Lower leg skin (tissue), 4 donors: Measurements from ENCODE around the gene KRTAP2-3. TPM values are rescaled to one million over a fixed set of nuclear protein-coding genes. Genes with fewer than 3 reads are reported as not detected.

Experiments
- DNase-seq, 2 donors: peaks; one replicate each; pipeline ENCODE4 v3.0.0-alpha.2; 2019; ENCODE audit warnings: low spot score in 2 of 2
- H3K4me3 ChIP-seq: fragments of 200-600 bp; sonication (generic); 2 replicates; pipeline ENCODE4 v1.5.1; 2017; ENCODE audit warnings: mild to moderate bottlenecking, low read depth; ENCODE audit not compliant: poor library complexity, severe bottlenecking
- POLR2A ChIP-seq, 2 donors: fragments of 450-650 bp; IDR thresholded peaks; one replicate each; pipeline ENCODE4 v1.6.1; 2016 to 2017; ENCODE audit warnings: antibody characterized with exemption in 2 of 2, mild to moderate bottlenecking in 1 of 2, moderate library complexity in 1 of 2
- WGBS, 2 donors: methylation state at CpG; one replicate each; pipeline ENCODE4 v1.1.5; 2018; 5-methylcytosine and 5-hydroxymethylcytosine counted together
- intact Hi-C: fragments of 100-400 bp; cut with DNase I; formaldehyde crosslinking; loops from one replicate; pipeline ENCODE4 v1.15.0; 2023; ENCODE audit warnings: low total_unique reads
- total RNA-seq, 4 donors: library from RNA; depleted of rRNA; stranded (reverse); fragments of >200 nt; gene quantifications; one replicate each; pipeline ENCODE4 v1.1.0, GENCODE V29; 2016
- TF ChIP-seq, protein P1 (sequence below), 3 donors: fragments of 450-650 bp; IDR thresholded peaks; one replicate each; pipeline ENCODE4 v1.5.1; 2016; ENCODE audit warnings: antibody characterized with exemption in 3 of 3, mild to moderate bottlenecking in 3 of 3, moderate library complexity in 2 of 3

Gene KRTAP2-3
- total RNA-seq, 4 donors from 2014 or later: 3.9 to 12.8 TPM; not detected in 2

- intact Hi-C loops: no loop called here
- WGBS, 2 donors: 43 to 44% methylated on average over 4 of the region's 4 CpGs
- no peak overlapping the region for H3K4me3 ChIP-seq
- no peak for DNase-seq
- no peak for TF ChIP-seq POLR2A (IDR thresholded peaks at IDR 0.05)
- TF ChIP-seq, protein P1, sequence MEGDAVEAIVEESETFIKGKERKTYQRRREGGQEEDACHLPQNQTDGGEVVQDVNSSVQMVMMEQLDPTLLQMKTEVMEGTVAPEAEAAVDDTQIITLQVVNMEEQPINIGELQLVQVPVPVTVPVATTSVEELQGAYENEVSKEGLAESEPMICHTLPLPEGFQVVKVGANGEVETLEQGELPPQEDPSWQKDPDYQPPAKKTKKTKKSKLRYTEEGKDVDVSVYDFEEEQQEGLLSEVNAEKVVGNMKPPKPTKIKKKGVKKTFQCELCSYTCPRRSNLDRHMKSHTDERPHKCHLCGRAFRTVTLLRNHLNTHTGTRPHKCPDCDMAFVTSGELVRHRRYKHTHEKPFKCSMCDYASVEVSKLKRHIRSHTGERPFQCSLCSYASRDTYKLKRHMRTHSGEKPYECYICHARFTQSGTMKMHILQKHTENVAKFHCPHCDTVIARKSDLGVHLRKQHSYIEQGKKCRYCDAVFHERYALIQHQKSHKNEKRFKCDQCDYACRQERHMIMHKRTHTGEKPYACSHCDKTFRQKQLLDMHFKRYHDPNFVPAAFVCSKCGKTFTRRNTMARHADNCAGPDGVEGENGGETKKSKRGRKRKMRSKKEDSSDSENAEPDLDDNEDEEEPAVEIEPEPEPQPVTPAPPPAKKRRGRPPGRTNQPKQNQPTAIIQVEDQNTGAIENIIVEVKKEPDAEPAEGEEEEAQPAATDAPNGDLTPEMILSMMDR (IDR thresholded peaks at IDR 0.05): no peak
Measured at GRCh38 chr17:41082626-41083025, 22.7 kb upstream of the KRTAP2-3 start.

- H3K4me3 ChIP-seq: no peak overlapping the region
- no peak for DNase-seq
- intact Hi-C loops: no loop called here
- TF ChIP-seq POLR2A (IDR thresholded peaks at IDR 0.05): no peak
- TF ChIP-seq, protein P1 (IDR thresholded peaks at IDR 0.05): no peak
Measured at GRCh38 chr17:41076788-41077187, 16.9 kb upstream of the KRTAP2-3 start.

GRCh38 chr17:41073676-41074075, 13.8 kb upstream of the KRTAP2-3 start:
- no peak for DNase-seq
- WGBS, 2 donors: 94% methylated on average over 2 of the region's 2 CpGs
- TF ChIP-seq, protein P1 (IDR thresholded peaks at IDR 0.05): no peak
- TF ChIP-seq POLR2A (IDR thresholded peaks at IDR 0.05): no peak
- intact Hi-C loops: no loop called here
- no peak overlapping the region for H3K4me3 ChIP-seq

- intact Hi-C loops: no loop called here
- DNase-seq: no peak
- H3K4me3 ChIP-seq: no peak overlapping the region
- TF ChIP-seq, protein P1 (IDR thresholded peaks at IDR 0.05): no peak
- no peak for TF ChIP-seq POLR2A (IDR thresholded peaks at IDR 0.05)
- WGBS, 2 donors: 86 to 93% methylated on average over 5 of the region's 5 CpGs
Measured at GRCh38 chr17:41071606-41072360, 11.9 kb upstream of the KRTAP2-3 start.

- WGBS, 2 donors: 81 to 88% methylated on average over 3 of the region's 3 CpGs
- no peak overlapping the region for H3K4me3 ChIP-seq
- TF ChIP-seq, protein P1 (IDR thresholded peaks at IDR 0.05): no peak
- no peak for TF ChIP-seq POLR2A (IDR thresholded peaks at IDR 0.05)
- intact Hi-C loops: no loop called here
- no peak for DNase-seq
Measured at GRCh38 chr17:41069031-41069430, 9.1 kb upstream of the KRTAP2-3 start.

- DNase-seq: no peak
- H3K4me3 ChIP-seq: no peak overlapping the region
- no peak for TF ChIP-seq POLR2A (IDR thresholded peaks at IDR 0.05)
- TF ChIP-seq, protein P1 (IDR thresholded peaks at IDR 0.05): no peak
- intact Hi-C loops: no loop called here
Measured at GRCh38 chr17:41067281-41067680, 7.4 kb upstream of the KRTAP2-3 start.
